WTC11 (cell line): ENCODE measurements around the gene RSPH1.

Experiments
- CREB1 ChIP-seq: sonication (generic); formaldehyde crosslinking; IDR thresholded peaks from 2 replicates; pipeline ENCODE4 v1.8.0; 2023; ENCODE audit warnings: mild to moderate bottlenecking, missing genetic modification reagents
- CTCF ChIP-seq: fragments of 200-600 bp; IDR thresholded peaks from 2 replicates; pipeline ENCODE4 v1.8.0; 2022; ENCODE audit warnings: antibody characterized with exemption
- E2F4 ChIP-seq: sonication (generic); formaldehyde crosslinking; IDR thresholded peaks from 2 replicates; pipeline ENCODE4 v1.8.1; 2022; ENCODE audit warnings: low read depth, mild to moderate bottlenecking, moderate library complexity, missing genetic modification reagents, borderline replicate concordance
- JUN ChIP-seq: sonication (generic); formaldehyde crosslinking; IDR thresholded peaks from 2 replicates; pipeline ENCODE4 v1.8.0; 2023; ENCODE audit warnings: mild to moderate bottlenecking, missing genetic modification reagents
- NR1H2 ChIP-seq: sonication (generic); formaldehyde crosslinking; IDR thresholded peaks from 2 replicates; pipeline ENCODE4 v1.9.0; 2021; ENCODE audit warnings: mild to moderate bottlenecking, moderate library complexity, missing genetic modification reagents
- SP1 ChIP-seq: sonication (generic); formaldehyde crosslinking; conservative IDR thresholded peaks from 2 replicates; pipeline ENCODE4 v1.8.1; 2022; ENCODE audit warnings: missing genetic modification reagents
- USF1 ChIP-seq: sonication (generic); formaldehyde crosslinking; IDR thresholded peaks from 2 replicates; pipeline ENCODE4 v1.8.0; 2022; ENCODE audit warnings: mild to moderate bottlenecking, missing genetic modification reagents
- USF2 ChIP-seq: sonication (generic); formaldehyde crosslinking; IDR thresholded peaks from 2 replicates; pipeline ENCODE4 v1.8.1; 2023; ENCODE audit warnings: mild to moderate bottlenecking, missing genetic modification reagents, moderate library complexity
- ZNF121 ChIP-seq: sonication (generic); formaldehyde crosslinking; IDR thresholded peaks from 2 replicates; pipeline ENCODE4 v1.8.0; 2023; ENCODE audit warnings: missing genetic modification reagents
- ZNF138 ChIP-seq: sonication (generic); formaldehyde crosslinking; conservative IDR thresholded peaks from 2 replicates; pipeline ENCODE4 v1.8.1; 2022; ENCODE audit warnings: mild to moderate bottlenecking, moderate library complexity, missing genetic modification reagents
- ZNF425 ChIP-seq: fragments of 250-450 bp; sonication (Bioruptor Pico); conservative IDR thresholded peaks from 2 replicates; pipeline ENCODE4 v1.9.0; 2021; ENCODE audit warnings: mild to moderate bottlenecking

- TF ChIP-seq USF2 (CRISPR knock-in tag) (no peak), CTCF (no peak), ZNF138 (CRISPR knock-in tag) (no peak), CREB1 (CRISPR knock-in tag) (no peak), JUN (no peak), ZNF121 (CRISPR knock-in tag) (no peak), SP1 (no peak), ZNF425 (no peak), NR1H2 (CRISPR knock-in tag) (no peak), E2F4 (CRISPR knock-in tag) (no peak), USF1 (CRISPR knock-in tag) (no peak)
Observed at GRCh38 chr21:42522271-42522670, 26.2 kb upstream of the RSPH1 start.
